BLaER1 treated with 17β-estradiol and CSF1 and Interleukin-3, amounts not matched to agents 10 nM and 100 nM (cell line): ENCODE results near the gene SCARB1.

Experiments used
- H3K27ac ChIP-seq, 11 experiments: shearing (Covaris generic); formaldehyde crosslinking; 2 replicates each; pipeline ENCODE4 v1.8.1; 2022
- H3K27me3 ChIP-seq, 11 experiments: shearing (Covaris generic); formaldehyde crosslinking; 2 replicates each; pipeline ENCODE4 v1.8.1; 2022
- H3K36me3 ChIP-seq, 11 experiments: shearing (Covaris generic); formaldehyde crosslinking; 2 replicates each; pipeline ENCODE4 v1.8.1; 2022
- H3K4me1 ChIP-seq, 10 experiments: shearing (Covaris generic); formaldehyde crosslinking; 2 replicates each; pipeline ENCODE4 v1.8.1; 2022
- H3K4me2 ChIP-seq, 11 experiments: shearing (Covaris generic); formaldehyde crosslinking; 2 replicates each; pipeline ENCODE4 v1.8.1; 2022
- H3K4me3 ChIP-seq, 10 experiments: shearing (Covaris generic); formaldehyde crosslinking; 2 replicates each; pipeline ENCODE4 v1.8.1; 2022
- H3K9ac ChIP-seq, 11 experiments: shearing (Covaris generic); formaldehyde crosslinking; 2 replicates each; pipeline ENCODE4 v1.8.1; 2022
- H3K9me3 ChIP-seq, 11 experiments: shearing (Covaris generic); formaldehyde crosslinking; replicated peaks in 1 of 11; 2 replicates each; pipeline ENCODE4 v1.8.1; 2022
- H4K20me1 ChIP-seq, 11 experiments: shearing (Covaris generic); formaldehyde crosslinking; 2 replicates each; pipeline ENCODE4 v1.8.1; 2022
- Cebpa-rat ChIP-seq, 11 experiments: shearing (Covaris generic); IDR thresholded peaks; 2 replicates each; pipeline ENCODE4 v1.8.1; 2022

The SCARB1 gene

DNA sequence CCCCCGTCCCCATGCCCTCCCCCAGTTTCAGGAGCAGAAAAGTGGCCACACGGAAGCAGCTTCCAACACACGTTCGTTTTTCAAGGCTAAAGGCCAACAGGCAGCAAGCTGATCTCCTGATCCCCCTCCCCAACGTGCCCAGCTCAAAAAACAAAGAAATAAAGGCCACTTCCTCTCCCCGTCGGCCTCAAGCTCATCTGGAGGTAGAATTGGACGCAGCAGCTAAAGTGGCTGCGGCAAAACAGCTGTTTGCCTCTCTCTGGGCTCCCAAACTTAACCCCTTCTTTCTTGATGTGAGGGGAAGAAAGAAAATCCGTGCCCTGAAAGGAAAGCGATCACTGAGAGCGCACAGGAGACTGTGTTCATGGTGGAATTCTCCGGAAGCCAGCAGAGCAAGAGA lies 66.3 kb downstream of the SCARB1 start:
- H3K4me3 ChIP-seq: no peak overlapping the region
- no peaks in the 10 kb centered on the region for H3K27me3 ChIP-seq
- H3K4me1 ChIP-seq: peaks cover 38 to 67% (median 51%) of the 10 kb centered on the region in 10 experiments
- TF ChIP-seq Cebpa-rat (IDR thresholded peaks at IDR 0.05): no peak
- H3K9ac ChIP-seq: peak overlapping the region; percentile 3 to 51 (median 30); a peak in 16 of 22 replicates
- peak overlapping the region; percentile 59 to 88 (median 76) for H3K4me2 ChIP-seq
- peak overlapping the region in 9 of 11 experiments; percentile 2 to 63 (median 41); a peak in 18 of 22 replicates for H3K27ac ChIP-seq
- H3K9me3 ChIP-seq: no peaks in the 10 kb centered on the region
- peaks cover 76 to 97% (median 84%) of the 10 kb centered on the region in 11 experiments for H3K36me3 ChIP-seq
- H4K20me1 ChIP-seq: peaks cover 0 to 56% (median 16%) of the 10 kb centered on the region in 11 experiments; a peak in 13 of 22 replicates

GRCh38 chr12:124796303-124796960 lies 67.2 kb downstream of the SCARB1 start:
- Histone ChIP-seq H4K20me1 (peaks cover 0 to 56% (median 15%) of the 10 kb centered on the region in 11 experiments; a peak in 12 of 22 replicates), H3K4me3 (no peak overlapping the region), H3K27ac (peak overlapping the region in 7 of 11 experiments; percentile 37 to 63 (median 42); a peak in 14 of 22 replicates), H3K4me2 (peak overlapping the region; percentile 59 to 88 (median 76)), H3K27me3 (no peaks in the 10 kb centered on the region), H3K9ac (peak overlapping the region; percentile 9 to 51 (median 31); a peak in 12 of 22 replicates), H3K4me1 (peaks cover 38 to 67% (median 51%) of the 10 kb centered on the region in 10 experiments), H3K9me3 (no peaks in the 10 kb centered on the region), H3K36me3 (peaks cover 76 to 97% (median 84%) of the 10 kb centered on the region in 11 experiments)
- no peak for TF ChIP-seq Cebpa-rat (IDR thresholded peaks at IDR 0.05)

- Histone ChIP-seq H3K27me3 (no peaks in the 10 kb centered on the region), H3K4me3 (no peak overlapping the region), H4K20me1 (peaks cover 0 to 56% (median 15%) of the 10 kb centered on the region in 11 experiments; a peak in 12 of 22 replicates), H3K9ac (peak overlapping the region in 1 of 11 experiments; percentile 24; a peak in 1 of 22 replicates), H3K4me2 (peak overlapping the region; percentile 59 to 88 (median 76); a peak in 16 of 22 replicates), H3K36me3 (peaks cover 78 to 97% (median 87%) of the 10 kb centered on the region in 11 experiments), H3K27ac (peak overlapping the region in 2 of 11 experiments; percentile 27 to 37; a peak in 2 of 22 replicates), H3K4me1 (peaks cover 43 to 61% (median 50%) of the 10 kb centered on the region in 10 experiments), H3K9me3 (no peaks in the 10 kb centered on the region)
- TF ChIP-seq Cebpa-rat (IDR thresholded peaks at IDR 0.05): no peak
Measured at GRCh38 chr12:124795081-124795948, 68.3 kb downstream of the SCARB1 start.

DNA sequence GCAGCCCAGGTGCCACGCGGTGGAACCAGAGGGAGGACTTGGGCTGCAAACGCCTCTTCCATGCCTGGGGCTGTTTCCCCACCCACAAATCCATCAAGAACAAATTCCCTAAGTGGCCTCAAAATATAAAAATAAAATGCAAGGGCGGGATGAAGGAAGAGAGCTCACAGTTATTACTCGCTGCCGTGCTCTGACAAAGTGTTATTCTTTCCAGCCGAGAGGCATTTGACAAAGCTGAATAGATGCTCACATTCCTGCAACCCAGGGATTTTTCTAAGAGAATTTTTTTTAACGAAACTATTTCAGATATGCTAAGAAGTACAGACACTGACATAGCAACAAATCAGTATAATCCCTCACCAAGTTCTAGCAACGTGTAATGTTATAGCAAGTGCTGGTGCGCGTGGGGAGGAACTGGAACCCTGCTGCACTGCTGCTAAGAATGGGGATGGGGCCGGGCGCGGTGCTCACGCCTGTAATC lies 70.7 kb downstream of the SCARB1 start:
- Histone ChIP-seq H3K4me3 (no peak overlapping the region), H3K9ac (no peak overlapping the region), H3K27me3 (no peaks in the 10 kb centered on the region), H3K4me2 (no peak overlapping the region), H3K9me3 (no peaks in the 10 kb centered on the region), H3K27ac (no peak overlapping the region), H3K36me3 (peaks cover 75 to 97% (median 86%) of the 10 kb centered on the region in 11 experiments), H4K20me1 (peaks cover 0 to 46% (median 9%) of the 10 kb centered on the region in 11 experiments; a peak in 10 of 22 replicates), H3K4me1 (peaks cover 30 to 43% (median 36%) of the 10 kb centered on the region in 10 experiments)
- TF ChIP-seq Cebpa-rat (IDR thresholded peaks at IDR 0.05): no peak

GRCh38 chr12:124792156-124792555 lies 71.5 kb downstream of the SCARB1 start:
- no peak overlapping the region for H3K27ac ChIP-seq
- H3K4me3 ChIP-seq: no peak overlapping the region
- no peak for TF ChIP-seq Cebpa-rat (IDR thresholded peaks at IDR 0.05)
- H3K36me3 ChIP-seq: peaks cover 73 to 98% (median 86%) of the 10 kb centered on the region in 11 experiments
- no peak overlapping the region for H3K4me2 ChIP-seq
- peaks cover 21 to 35% (median 28%) of the 10 kb centered on the region in 10 experiments for H3K4me1 ChIP-seq
- peaks cover 0 to 38% (median 9%) of the 10 kb centered on the region in 11 experiments; a peak in 10 of 22 replicates for H4K20me1 ChIP-seq
- H3K9me3 ChIP-seq: no peaks in the 10 kb centered on the region
- no peaks in the 10 kb centered on the region for H3K27me3 ChIP-seq
- H3K9ac ChIP-seq: no peak overlapping the region

DNA sequence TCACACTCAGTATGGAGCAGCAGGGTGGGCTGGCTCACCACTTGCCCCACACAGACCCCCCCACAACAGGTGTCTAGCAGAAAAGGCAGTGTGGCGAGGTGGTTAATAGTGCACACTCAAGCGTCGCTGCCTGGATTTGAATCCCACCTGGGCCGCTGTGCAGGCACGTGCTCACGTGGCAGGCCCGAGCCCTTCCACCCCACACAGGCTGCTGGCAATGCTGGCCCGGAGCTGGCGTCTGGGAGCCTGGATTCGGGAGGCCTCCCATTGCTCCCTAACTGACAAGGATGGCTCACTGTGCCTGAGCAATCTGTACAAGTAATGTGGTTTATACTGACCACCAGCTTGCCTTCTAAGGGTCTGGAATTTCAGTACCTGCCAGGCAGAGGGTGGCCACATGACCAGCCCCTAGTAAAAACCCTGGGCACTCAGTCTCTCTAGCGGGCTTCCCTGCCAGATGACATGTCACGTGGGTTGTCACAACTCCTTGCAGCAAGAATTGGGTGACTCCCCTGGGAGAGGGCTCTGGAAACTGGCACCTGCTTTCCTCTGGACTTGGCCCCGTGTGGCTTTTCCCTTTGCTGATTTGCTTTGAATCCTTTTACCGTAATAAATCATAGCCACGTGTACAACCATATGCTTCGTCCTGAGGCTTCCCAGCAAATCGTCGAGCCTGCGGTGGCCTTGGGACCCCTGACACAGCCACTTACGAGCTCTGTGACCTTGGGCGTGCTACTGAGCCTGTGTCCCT lies 72.8 kb downstream of the SCARB1 start:
- H3K4me1 ChIP-seq: peaks cover 8 to 26% (median 17%) of the 10 kb centered on the region in 10 experiments
- no peaks in the 10 kb centered on the region for H3K9me3 ChIP-seq
- H3K27ac ChIP-seq: no peak overlapping the region
- no peaks in the 10 kb centered on the region for H3K27me3 ChIP-seq
- peaks cover 86 to 100% (median 97%) of the 10 kb centered on the region in 11 experiments for H3K36me3 ChIP-seq
- 0 out of 22 replicates have a peak overlapping the region, but pooled peaks of 1 of the 11 experiments have one; percentile 5 for H3K9ac ChIP-seq
- peaks cover 0 to 38% (median 9%) of the 10 kb centered on the region in 11 experiments; a peak in 10 of 22 replicates for H4K20me1 ChIP-seq
- peak overlapping the region in 1 of 11 experiments; percentile 10; a peak in 1 of 22 replicates for H3K4me2 ChIP-seq
- no peak overlapping the region for H3K4me3 ChIP-seq
- TF ChIP-seq Cebpa-rat (IDR thresholded peaks at IDR 0.05): no peak

- Histone ChIP-seq H3K27ac (no peak overlapping the region), H4K20me1 (peaks cover 0 to 47% (median 17%) of the 10 kb centered on the region in 11 experiments; a peak in 12 of 22 replicates), H3K4me1 (peaks cover 14 to 25% (median 20%) of the 10 kb centered on the region in 10 experiments), H3K4me2 (no peak overlapping the region), H3K9me3 (no peaks in the 10 kb centered on the region), H3K9ac (no peak overlapping the region), H3K27me3 (no peaks in the 10 kb centered on the region), H3K4me3 (no peak overlapping the region), H3K36me3 (peaks cover 88 to 100% (median 99%) of the 10 kb centered on the region in 11 experiments)
- TF ChIP-seq Cebpa-rat (IDR thresholded peaks at IDR 0.05): no peak
Measured at GRCh38 chr12:124788936-124789555, 74.6 kb downstream of the SCARB1 start.
